Stimulated activated naive CD4-positive, alpha-beta T cell (primary cell): ENCODE measurements around the gene TLCD2.
"Not testable (repeated sequence)": the region's sequence is repeated elsewhere in the genome, so short reads cannot be mapped to it uniquely, and the experiment has no call there.

Experiments
- DNase-seq, 6 experiments: peaks; one replicate each; lab custom pipeline; 2025; lab: John Stamatoyannopoulos, UW

Gene TLCD2

GRCh38 chr17:1686086-1686485, 24.1 kb downstream of the TLCD2 start:
- DNase-seq, result no peak

GRCh38 chr17:1684378-1685189, 25.6 kb downstream of the TLCD2 start, which contains the start of gene PRPF8:
Gene PRPF8 (minus strand): TSS chr17:1684867. CDS start chr17:1684571, 296 bp downstream.
- peak; percentile 96 to 98 (median 98) for DNase-seq

GRCh38 chr17:1683459-1683858, 26.7 kb downstream of the TLCD2 start:
- DNase-seq, result no peak

GRCh38 chr17:1676401-1676800, 33.8 kb downstream of the TLCD2 start:
- DNase-seq, result no peak

- no peak for DNase-seq
These were observed 37.0 kb downstream of the TLCD2 start for GRCh38 chr17:1673041-1673785.

GRCh38 chr17:1663934-1664333, 46.2 kb downstream of the TLCD2 start:
- not testable (repeated sequence) for DNase-seq

- DNase-seq, result no peak
These were observed 49.1 kb downstream of the TLCD2 start for GRCh38 chr17:1661045-1661444.

- no peak for DNase-seq
These were observed 52.1 kb downstream of the TLCD2 start for GRCh38 chr17:1658100-1658499.

- no peak for DNase-seq
These were observed 56.4 kb downstream of the TLCD2 start for GRCh38 chr17:1653735-1654134.

GRCh38 chr17:1652794-1653193, 57.4 kb downstream of the TLCD2 start:
- DNase-seq, result not testable (repeated sequence)
